HTR-8/SVneo (cell line): Measurements from ENCODE around the gene HNRNPF.

Experiments used
- DNase-seq: peaks from one replicate; pipeline ENCODE4 v3.0.0; 2011; ENCODE audit warnings: low spot score, mixed read lengths; ENCODE audit not compliant: insufficient read length
- FAIRE-seq: peaks from 2 replicates; lab custom pipeline; 2011; peaks lifted over from hg19 to GRCh38; lab: Jason Lieb, UNC

The HNRNPF gene

GRCh38 chr10:43336641-43337318 is 72.2 kb downstream of the HNRNPF start:
- DNase-seq (no peak), FAIRE-seq (no peak)

GRCh38 chr10:43336061-43336460 is 72.9 kb downstream of the HNRNPF start:
- FAIRE-seq (no peak), DNase-seq (no peak)
